ENCODE measurements around the gene CCDC68. TPM values are rescaled to one million over a fixed set of nuclear protein-coding genes. Genes with fewer than 3 reads are reported as not detected.

Gene CCDC68
- total RNA-seq, 1 experiment from 2014 or later: 6.6 TPM

DNA sequence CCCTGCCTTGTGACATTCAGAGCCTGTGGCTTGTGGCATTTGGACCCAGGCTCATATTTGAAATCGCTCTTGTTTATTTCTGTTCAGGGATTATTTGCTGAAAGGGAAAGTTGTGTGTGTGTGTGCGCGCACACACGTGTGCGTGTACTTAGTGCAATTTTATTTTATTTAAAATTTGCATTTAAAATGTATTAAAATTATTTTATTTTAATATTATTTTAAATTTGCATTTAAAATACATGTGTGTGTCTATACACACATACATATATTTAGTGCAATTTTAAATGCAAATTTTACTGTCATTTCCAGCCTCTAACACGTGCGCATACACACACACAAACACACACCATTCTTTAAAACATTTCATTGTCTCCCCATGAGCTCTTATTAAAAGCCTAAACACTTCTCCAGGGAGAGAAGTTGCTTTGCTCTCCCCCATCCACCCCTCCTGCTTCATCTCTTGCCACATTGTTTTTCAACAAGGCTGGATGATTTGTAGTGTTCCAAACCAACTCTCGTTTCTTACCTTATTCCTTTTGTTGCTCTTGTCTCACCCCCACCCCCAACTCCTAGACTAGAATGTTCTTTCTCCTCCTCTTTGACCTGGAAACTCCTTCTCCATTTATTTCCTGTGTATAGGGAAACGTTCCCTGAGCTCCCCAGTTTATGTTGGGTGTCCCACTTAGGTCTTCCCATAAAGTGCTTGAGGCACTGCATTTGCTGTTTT, 3.8 kb upstream of the CCDC68 start:
- ChIA-PET POLR2A (no interaction called here), CTCF (no interaction called here)

GRCh38 chr18:54961868-54962267, 2.6 kb upstream of the CCDC68 start:
- Histone ChIP-seq H3K36me3 (ENCODE audit: control insufficient read depth in 1 of 2, insufficient read depth in 2 of 2, low read length in 2 of 2) (no peaks in the 10 kb centered on the region), H4K20me1 (ENCODE audit: insufficient read depth) (no peaks in the 10 kb centered on the region), H3K4me2 (ENCODE audit: low read length) (no peak overlapping the region), H3K9me3 (ENCODE audit: control insufficient read depth in 1 of 2, insufficient read depth in 1 of 2, low read depth in 1 of 2, low read length in 2 of 2) (no peaks in the 10 kb centered on the region), H3K27ac (ENCODE audit: low read depth, low read length) (no peak overlapping the region), H3K4me1 (ENCODE audit: control insufficient read depth in 1 of 2, insufficient read depth in 2 of 2, low read length in 2 of 2) (peaks cover 14 to 18% of the 10 kb centered on the region in 2 experiments; a peak in 3 of 4 replicates), H2AFZ (ENCODE audit: low read depth, low read length, poor library complexity, severe bottlenecking) (no peak overlapping the region), H3K9ac (ENCODE audit: low read length) (no peak overlapping the region), H3K79me2 (ENCODE audit: insufficient read depth, low read length) (no peaks in the 10 kb centered on the region), H3K4me3 (replicated peaks in 1 of 2; ENCODE audit: low read depth in 1 of 2, low read length in 2 of 2) (no peak overlapping the region), H3K9me2 (ENCODE audit: insufficient read depth) (no peaks in the 10 kb centered on the region), H3K27me3 (ENCODE audit: insufficient read depth, low read length) (no peaks in the 10 kb centered on the region)
- BruUV-seq (replicated peaks): no TSS peak
- CTCF ChIA-PET: no interaction called here
- ATAC-seq (no peak), DNase-seq (ENCODE audit: low read depth, low spot score) (no peak)
- POLR2A ChIA-PET: no interaction called here
- RAD21 ChIA-PET (ENCODE audit: low non-redundant PET in 1 of 2, low total read pairs in 2 of 2, uncharacterized antibody in 2 of 2, unreplicated experiment in 2 of 2): no interaction called here
- intact Hi-C loops (cut with micrococcal nuclease): loop anchor here (5.0 kb wide), 1 partner anchor 185 kb away; no protein-coding TSS in a partner anchor
- TF ChIP-seq POLR2A (IDR thresholded peaks at IDR 0.05; ENCODE audit: borderline replicate concordance, extremely low read depth, insufficient read depth, insufficient read length) (no peak), CTCF (IDR thresholded peaks at IDR 0.05 in 2 of 3, conservative IDR thresholded peaks at IDR 0.05 in 1 of 3; ENCODE audit: borderline replicate concordance in 1 of 3, insufficient read depth in 1 of 3, low read depth in 2 of 3, low read length in 2 of 3) (no peak), EZH2phosphoT487 (IDR thresholded peaks at IDR 0.05; ENCODE audit: borderline replicate concordance) (no peak), ZFX (IDR thresholded peaks at IDR 0.05) (no peak), YY1 (IDR thresholded peaks at IDR 0.05; ENCODE audit: extremely low read depth, insufficient replicate concordance, low read depth, low read length) (no peak), JUND (IDR thresholded peaks at IDR 0.05) (no peak), SP1 (IDR thresholded peaks at IDR 0.05; ENCODE audit: low read depth) (no peak), SRF (IDR thresholded peaks at IDR 0.05; ENCODE audit: low read depth) (no peak), TCF7L2 (IDR thresholded peaks at IDR 0.05; ENCODE audit: borderline replicate concordance, extremely low read depth, insufficient read depth, insufficient read length) (no peak), RAD21 (IDR thresholded peaks at IDR 0.05; ENCODE audit: low read depth) (no peak)

More for the DNA sequence above, 3.8 kb upstream of the CCDC68 start:
- intact Hi-C loops (cut with micrococcal nuclease): loop anchor here (5.0 kb wide), 1 partner anchor 186 kb away; no protein-coding TSS in a partner anchor
- Histone ChIP-seq H3K36me3 (ENCODE audit: control insufficient read depth in 1 of 2, insufficient read depth in 2 of 2, low read length in 2 of 2) (no peaks in the 10 kb centered on the region), H3K4me2 (ENCODE audit: low read length) (no peak overlapping the region), H3K4me3 (replicated peaks in 1 of 2; ENCODE audit: low read depth in 1 of 2, low read length in 2 of 2) (no peak overlapping the region), H3K9me3 (ENCODE audit: control insufficient read depth in 1 of 2, insufficient read depth in 1 of 2, low read depth in 1 of 2, low read length in 2 of 2) (no peaks in the 10 kb centered on the region), H3K79me2 (ENCODE audit: insufficient read depth, low read length) (no peaks in the 10 kb centered on the region), H3K9ac (ENCODE audit: low read length) (no peak overlapping the region), H3K9me2 (ENCODE audit: insufficient read depth) (no peaks in the 10 kb centered on the region), H3K27me3 (ENCODE audit: insufficient read depth, low read length) (no peaks in the 10 kb centered on the region), H3K27ac (ENCODE audit: low read depth, low read length) (no peak overlapping the region), H2AFZ (ENCODE audit: low read depth, low read length, poor library complexity, severe bottlenecking) (no peak overlapping the region), H4K20me1 (ENCODE audit: insufficient read depth) (no peaks in the 10 kb centered on the region), H3K4me1 (ENCODE audit: control insufficient read depth in 1 of 2, insufficient read depth in 2 of 2, low read length in 2 of 2) (peaks cover 14 to 20% of the 10 kb centered on the region in 2 experiments; a peak in 3 of 4 replicates)
- TF ChIP-seq ZNF274 (IDR thresholded peaks at IDR 0.05; ENCODE audit: low read depth, low read length): no peak
- TF ChIP-seq, protein P1, sequence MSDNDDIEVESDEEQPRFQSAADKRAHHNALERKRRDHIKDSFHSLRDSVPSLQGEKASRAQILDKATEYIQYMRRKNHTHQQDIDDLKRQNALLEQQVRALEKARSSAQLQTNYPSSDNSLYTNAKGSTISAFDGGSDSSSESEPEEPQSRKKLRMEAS (IDR thresholded peaks at IDR 0.05): no peak
- TF ChIP-seq RAD21 (IDR thresholded peaks at IDR 0.05; ENCODE audit: low read depth): no peak
- no peak for TF ChIP-seq SP1 (IDR thresholded peaks at IDR 0.05; ENCODE audit: low read depth)
- no TSS peak for BruUV-seq (replicated peaks)
- ATAC-seq: no peak
- no peak for DNase-seq (ENCODE audit: low read depth, low spot score)
- RAD21 ChIA-PET (ENCODE audit: low non-redundant PET in 1 of 2, low total read pairs in 2 of 2, uncharacterized antibody in 2 of 2, unreplicated experiment in 2 of 2): no interaction called here

Data from HCT116 (cell line).